ENCODE data around the gene RAB11B.
"Not testable (repeated sequence)": the region's sequence is repeated elsewhere in the genome, so short reads cannot be mapped to it uniquely, and the experiment has no call there.

Gene RAB11B

GRCh38 chr19:8389891-8390616 is at the start of gene RAB11B:
Gene RAB11B, plus strand, starts transcription at chr19:8390360. Its CDS starts 57 bp downstream, at chr19:8390417.
- peak within 1 kb of the TSS; percentile 55 for H3K4me3 ChIP-seq (ENCODE audit: low read depth, low read length)
- DNase-seq (ENCODE audit: low read depth), result peak; percentile 100

GRCh38 chr19:8341504-8341903 is 48.7 kb upstream of the RAB11B start:
- not testable (repeated sequence) for H3K4me3 ChIP-seq (ENCODE audit: low read depth, low read length); DNase-seq (ENCODE audit: low read depth)

- H3K4me3 ChIP-seq (ENCODE audit: low read depth, low read length), result no peak overlapping the region
- no peak for DNase-seq (ENCODE audit: low read depth)
Measured at GRCh38 chr19:8342316-8342683, 47.9 kb upstream of the RAB11B start.

GRCh38 chr19:8342684-8343482 is 47.3 kb upstream of the RAB11B start, which contains the start of gene KANK3:
Gene KANK3, minus strand, starts transcription at chr19:8343262. Its CDS starts 5,434 bp downstream, at chr19:8337828.
- H3K4me3 ChIP-seq (ENCODE audit: low read depth, low read length), result peak within 1 kb of the TSS; percentile 47
- DNase-seq (ENCODE audit: low read depth), result peak; percentile 83

- peak overlapping the region; percentile 47 for H3K4me3 ChIP-seq (ENCODE audit: low read depth, low read length)
- no peak for DNase-seq (ENCODE audit: low read depth)
Measured at GRCh38 chr19:8343483-8343844, 46.7 kb upstream of the RAB11B start.

- not testable (repeated sequence) for H3K4me3 ChIP-seq (ENCODE audit: low read depth, low read length); DNase-seq (ENCODE audit: low read depth)
Measured at GRCh38 chr19:8349629-8350372, 40.4 kb upstream of the RAB11B start.

GRCh38 chr19:8352134-8352827 is 37.9 kb upstream of the RAB11B start:
- DNase-seq (ENCODE audit: low read depth), result no peak
- H3K4me3 ChIP-seq (ENCODE audit: low read depth, low read length), result peak overlapping the region; percentile 11

- not testable (repeated sequence) for DNase-seq (ENCODE audit: low read depth); H3K4me3 ChIP-seq (ENCODE audit: low read depth, low read length)
Measured at GRCh38 chr19:8352845-8353244, 37.3 kb upstream of the RAB11B start.

- no peak overlapping the region for H3K4me3 ChIP-seq (ENCODE audit: low read depth, low read length)
- peak; percentile 98 for DNase-seq (ENCODE audit: low read depth)
Measured at GRCh38 chr19:8355631-8356402, 34.3 kb upstream of the RAB11B start.

- DNase-seq (ENCODE audit: low read depth), result no peak
- no peak overlapping the region for H3K4me3 ChIP-seq (ENCODE audit: low read depth, low read length)
Measured at GRCh38 chr19:8357007-8357521, 33.1 kb upstream of the RAB11B start.

GRCh38 chr19:8358948-8359347 is 31.2 kb upstream of the RAB11B start:
- DNase-seq (ENCODE audit: low read depth), result no peak
- H3K4me3 ChIP-seq (ENCODE audit: low read depth, low read length), result no peak overlapping the region

- no peak for DNase-seq (ENCODE audit: low read depth)
- no peak overlapping the region for H3K4me3 ChIP-seq (ENCODE audit: low read depth, low read length)
Measured at GRCh38 chr19:8360196-8360595, 30.0 kb upstream of the RAB11B start.

- peak; percentile 94 for DNase-seq (ENCODE audit: low read depth)
- H3K4me3 ChIP-seq (ENCODE audit: low read depth, low read length), result no peak overlapping the region
Measured at GRCh38 chr19:8361921-8362793, 28.0 kb upstream of the RAB11B start.

- peak within 1 kb of the TSS; percentile 65 for H3K4me3 ChIP-seq (ENCODE audit: low read depth, low read length)
Measured at GRCh38 chr19:8363803-8364771, 26.1 kb upstream of the RAB11B start, which contains the start of gene ANGPTL4. Gene ANGPTL4, plus strand, starts transcription at chr19:8364155. Its CDS starts 167 bp downstream, at chr19:8364322.

GRCh38 chr19:8366121-8366581 is 24.0 kb upstream of the RAB11B start:
- H3K4me3 ChIP-seq (ENCODE audit: low read depth, low read length), result peak overlapping the region; percentile 5
- DNase-seq (ENCODE audit: low read depth), result no peak

More at GRCh38 chr19:8363803-8364771, 26.1 kb upstream of the RAB11B start, which contains the start of gene ANGPTL4:
- DNase-seq (ENCODE audit: low read depth), result peak; percentile 58

- DNase-seq (ENCODE audit: low read depth), result no peak
- peak overlapping the region; percentile 3 for H3K4me3 ChIP-seq (ENCODE audit: low read depth, low read length)
Measured at GRCh38 chr19:8366961-8367326, 23.2 kb upstream of the RAB11B start.

Measured in skeletal muscle cell (primary cell).